ENCODE measurements around the gene MVK. TPM values are rescaled to one million over a fixed set of nuclear protein-coding genes. Genes with fewer than 3 reads are reported as not detected.

Gene MVK
- total and polyA plus RNA-seq, 2 experiments from 2014 or later = 16.7 to 40.1 TPM

GRCh38 chr12:109596418-109597244 lies 23.0 kb downstream of the MVK start:
- H3K36me3 Mint-ChIP-seq (ENCODE audit: low read depth) = no peaks in the 10 kb centered on the region
- H3K4me3 Mint-ChIP-seq = no peak overlapping the region
- TF ChIP-seq JUNB (IDR thresholded peaks at IDR 0.05; ENCODE audit: unreplicated experiment) (no peak), EZH2 (IDR thresholded peaks at IDR 0.05; ENCODE audit: low read depth, unreplicated experiment) (no peak), EZH2phosphoT487 (IDR thresholded peaks at IDR 0.05; ENCODE audit: unreplicated experiment) (no peak), ZNF462 (CRISPR knock-in tag; IDR thresholded peaks at IDR 0.05) (no peak), ETS1 (IDR thresholded peaks at IDR 0.05) (no peak), POLR2AphosphoS5 (IDR thresholded peaks at IDR 0.05; ENCODE audit: low read depth) (no peak), REST (IDR thresholded peaks at IDR 0.05; ENCODE audit: unreplicated experiment) (no peak), NANOG (IDR thresholded peaks at IDR 0.05; ENCODE audit: borderline replicate concordance) (no peak), CTCF (conservative IDR thresholded peaks at IDR 0.05; ENCODE audit: low read depth in 2 of 2) (no peak), ZNF114 (CRISPR knock-in tag; IDR thresholded peaks at IDR 0.05) (no peak), STAT1 (IDR thresholded peaks at IDR 0.05; ENCODE audit: unreplicated experiment) (no peak)
- peaks cover 13% of the 10 kb centered on the region for H3K27me3 Mint-ChIP-seq (ENCODE audit: insufficient read depth, low read depth, poor library complexity)
- H3K27me3 ChIP-seq (ENCODE audit: insufficient read depth) = no peaks in the 10 kb centered on the region
- no peak overlapping the region; the same call in 1 of the 2 replicates for H3K27ac ChIP-seq (ENCODE audit: low read depth)
- H3K4me1 ChIP-seq (ENCODE audit: insufficient read depth) = peaks cover 3% of the 10 kb centered on the region; the same call in 1 of the 2 replicates
- peak overlapping the region; percentile 23; the same call in 1 of the 2 replicates for H3K27ac Mint-ChIP-seq
- no peaks in the 10 kb centered on the region for H3K9me2 ChIP-seq (ENCODE audit: insufficient read depth)
- no peaks in the 10 kb centered on the region for H3K36me3 ChIP-seq (ENCODE audit: insufficient read depth)
- no peaks in the 10 kb centered on the region for H3K79me2 ChIP-seq (replicated peaks; ENCODE audit: insufficient read depth)
- no peaks in the 10 kb centered on the region for H3K9me3 Mint-ChIP-seq
- peaks cover 15% of the 10 kb centered on the region for H3K4me1 Mint-ChIP-seq
- ATAC-seq (peak; percentile 9; the same call in 2 of the 3 replicates), DNase-seq (ENCODE audit: low spot score) (peak; percentile 16)
- H4K20me1 ChIP-seq (replicated peaks; ENCODE audit: insufficient read depth) = no peaks in the 10 kb centered on the region
- H3F3A ChIP-seq (replicated peaks; ENCODE audit: low read depth) = no peaks in the 10 kb centered on the region
- H3K4me2 ChIP-seq = no peak overlapping the region
- no peak overlapping the region for H3K4me3 ChIP-seq
- no peak overlapping the region for H2AFZ ChIP-seq
